ENCODE results near the gene NKAIN2. TPM values are rescaled to one million over a fixed set of nuclear protein-coding genes. Genes with fewer than 3 reads are reported as not detected.

NKAIN2 gene
- total RNA-seq, 4 donors from 2014 or later = 0.31 to 0.58 (median 0.39) TPM; not detected in 1

- TF ChIP-seq POLR2A (IDR thresholded peaks at IDR 0.05) (no peak), CTCF (IDR thresholded peaks at IDR 0.05 in 4 of 5, conservative IDR thresholded peaks at IDR 0.05 in 1 of 5) (no peak)
- ATAC-seq (no peak), DNase-seq (no peak)
- no peaks in the 10 kb centered on the region for H3K9me3 ChIP-seq
- intact Hi-C loops (cut with DNase I; ENCODE audit: low total_unique reads) (no loop called here), in situ Hi-C loops (cut with MboI; ENCODE audit: low sequenced_read_pairs in 4 of 4) (no loop called here)
- H3K36me3 ChIP-seq = no peaks in the 10 kb centered on the region
- no peaks in the 10 kb centered on the region for H3K4me1 ChIP-seq
- no peak overlapping the region for H3K4me3 ChIP-seq
- no peaks in the 10 kb centered on the region for H3K27me3 ChIP-seq
- no peak overlapping the region for H3K27ac ChIP-seq
Measured at GRCh38 chr6:124423621-124424020, 620.0 kb downstream of the NKAIN2 start.

GRCh38 chr6:124430740-124431318, 627.2 kb downstream of the NKAIN2 start:
- Histone ChIP-seq H3K4me3 (no peak overlapping the region), H3K27me3 (no peaks in the 10 kb centered on the region), H3K27ac (no peak overlapping the region), H3K4me1 (no peaks in the 10 kb centered on the region), H3K9me3 (no peaks in the 10 kb centered on the region), H3K36me3 (no peaks in the 10 kb centered on the region)
- TF ChIP-seq CTCF (IDR thresholded peaks at IDR 0.05 in 4 of 5, conservative IDR thresholded peaks at IDR 0.05 in 1 of 5) (no peak), POLR2A (IDR thresholded peaks at IDR 0.05) (no peak)
- ATAC-seq (no peak), DNase-seq (no peak)
- intact Hi-C loops (cut with DNase I; ENCODE audit: low total_unique reads) (no loop called here), in situ Hi-C loops (cut with MboI; ENCODE audit: low sequenced_read_pairs in 4 of 4) (no loop called here)

- no peak for ATAC-seq
- in situ Hi-C loops (cut with MboI; ENCODE audit: low sequenced_read_pairs in 4 of 4) = no loop called here
- no peak for TF ChIP-seq POLR2A (IDR thresholded peaks at IDR 0.05)
- TF ChIP-seq CTCF (IDR thresholded peaks at IDR 0.05 in 4 of 5, conservative IDR thresholded peaks at IDR 0.05 in 1 of 5) = no peak
Measured at GRCh38 chr6:124432620-124433019, 629.0 kb downstream of the NKAIN2 start.

GRCh38 chr6:124433387-124434160, 629.9 kb downstream of the NKAIN2 start:
- ATAC-seq (no peak), DNase-seq (no peak)
- intact Hi-C loops (cut with DNase I; ENCODE audit: low total_unique reads) (no loop called here), in situ Hi-C loops (cut with MboI; ENCODE audit: low sequenced_read_pairs in 4 of 4) (no loop called here)
- Histone ChIP-seq H3K4me3 (no peak overlapping the region), H3K27me3 (no peaks in the 10 kb centered on the region), H3K27ac (no peak overlapping the region), H3K36me3 (no peaks in the 10 kb centered on the region), H3K4me1 (no peaks in the 10 kb centered on the region), H3K9me3 (no peaks in the 10 kb centered on the region)
- TF ChIP-seq POLR2A (IDR thresholded peaks at IDR 0.05) (no peak), CTCF (IDR thresholded peaks at IDR 0.05 in 4 of 5, conservative IDR thresholded peaks at IDR 0.05 in 1 of 5) (no peak)

More at GRCh38 chr6:124432620-124433019, 629.0 kb downstream of the NKAIN2 start:
- Histone ChIP-seq H3K36me3 (no peaks in the 10 kb centered on the region), H3K27ac (no peak overlapping the region), H3K27me3 (no peaks in the 10 kb centered on the region), H3K4me3 (no peak overlapping the region), H3K9me3 (no peaks in the 10 kb centered on the region), H3K4me1 (no peaks in the 10 kb centered on the region)
- DNase-seq = no peak
- intact Hi-C loops (cut with DNase I; ENCODE audit: low total_unique reads) = no loop called here
